OCI-LY1 (cell line): Measurements from ENCODE around the gene SLC26A8.

Experiments used
- EZH2 ChIP-seq: fragments of 200-600 bp; sonication (generic), shearing (Covaris generic); IDR thresholded peaks from 2 replicates; pipeline ENCODE4 v1.8.0; 2017; ENCODE audit warnings: borderline replicate concordance, mixed run types, mild to moderate bottlenecking, antibody characterized with exemption, low read length, moderate library complexity, mixed read lengths
- TF ChIP-seq, protein P1 (sequence below): fragments of 200-600 bp; sonication (generic), shearing (Covaris generic); IDR thresholded peaks from 2 replicates; pipeline ENCODE4 v1.5.1; 2017; ENCODE audit warnings: mild to moderate bottlenecking, antibody characterized with exemption, low read length, moderate library complexity, mixed read lengths

DNA sequence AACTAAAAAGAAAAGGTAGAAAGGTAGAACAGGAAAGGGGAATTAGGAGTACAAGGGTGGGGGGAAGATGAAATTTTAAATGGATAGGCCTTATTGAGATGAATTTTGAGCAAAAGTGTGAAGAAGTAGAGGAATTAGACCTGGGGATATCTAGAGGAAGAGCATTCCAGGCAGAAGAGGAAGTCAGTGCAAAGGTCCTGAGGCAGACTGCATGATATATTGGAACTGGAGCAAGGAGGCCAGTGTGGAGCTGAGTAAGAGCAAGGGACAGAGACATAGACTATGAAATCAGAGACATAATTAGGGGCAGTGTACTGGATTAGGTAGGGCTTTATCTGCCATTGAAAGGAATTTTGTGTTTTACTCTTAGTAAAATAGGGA, 43.6 kb upstream of the SLC26A8 start:
- TF ChIP-seq, protein P1, sequence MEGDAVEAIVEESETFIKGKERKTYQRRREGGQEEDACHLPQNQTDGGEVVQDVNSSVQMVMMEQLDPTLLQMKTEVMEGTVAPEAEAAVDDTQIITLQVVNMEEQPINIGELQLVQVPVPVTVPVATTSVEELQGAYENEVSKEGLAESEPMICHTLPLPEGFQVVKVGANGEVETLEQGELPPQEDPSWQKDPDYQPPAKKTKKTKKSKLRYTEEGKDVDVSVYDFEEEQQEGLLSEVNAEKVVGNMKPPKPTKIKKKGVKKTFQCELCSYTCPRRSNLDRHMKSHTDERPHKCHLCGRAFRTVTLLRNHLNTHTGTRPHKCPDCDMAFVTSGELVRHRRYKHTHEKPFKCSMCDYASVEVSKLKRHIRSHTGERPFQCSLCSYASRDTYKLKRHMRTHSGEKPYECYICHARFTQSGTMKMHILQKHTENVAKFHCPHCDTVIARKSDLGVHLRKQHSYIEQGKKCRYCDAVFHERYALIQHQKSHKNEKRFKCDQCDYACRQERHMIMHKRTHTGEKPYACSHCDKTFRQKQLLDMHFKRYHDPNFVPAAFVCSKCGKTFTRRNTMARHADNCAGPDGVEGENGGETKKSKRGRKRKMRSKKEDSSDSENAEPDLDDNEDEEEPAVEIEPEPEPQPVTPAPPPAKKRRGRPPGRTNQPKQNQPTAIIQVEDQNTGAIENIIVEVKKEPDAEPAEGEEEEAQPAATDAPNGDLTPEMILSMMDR, result no peak
- no peak for TF ChIP-seq EZH2
